MCF 10A (cell line): ENCODE data around the gene CDK17. TPM values are rescaled to one million over a fixed set of nuclear protein-coding genes. Genes with fewer than 3 reads are reported as not detected.
A peak's percentile ranks its signal among the peaks of the same experiment; 100 is the strongest.

Experiments used
- BruUV-seq: library from RNA; stranded (reverse); fragments of 400-500 nt; replicated peaks from 2 replicates; lab custom pipeline; 2021; lab: Mats Ljungman, UMichigan
- CTCF ChIA-PET: fragments of 300-600 bp; sonication (Branson Sonifier 250); formaldehyde crosslinking; extraction: SDS; loops from one replicate; lab custom pipeline; 2021; ENCODE audit warnings: antibody characterized with exemption, inconsistent platforms; lab: Yijun Ruan, JAX
- POLR2A ChIA-PET: fragments of 300-600, 350-650 bp; sonication (Branson Sonifier 250); formaldehyde crosslinking; extraction: SDS; loops from one replicate; lab custom pipeline; 2020; ENCODE audit warnings: antibody characterized with exemption, inconsistent platforms; lab: Yijun Ruan, JAX
- DNase-seq: peaks from one replicate; pipeline ENCODE4 v3.0.0-alpha.2; 2018; ENCODE audit not compliant: unreplicated experiment
- H3K27ac Mint-ChIP-seq: one replicate; pipeline ENCODE4 v1.8.0; 2022; ENCODE audit warnings: mild to moderate bottlenecking, low read depth, mixed read lengths; ENCODE audit not compliant: unreplicated experiment
- H3K27me3 Mint-ChIP-seq: one replicate; pipeline ENCODE4 v1.8.0; 2022; ENCODE audit warnings: mixed read lengths; ENCODE audit not compliant: insufficient read depth, unreplicated experiment
- H3K36me3 Mint-ChIP-seq: one replicate; pipeline ENCODE4 v1.8.0; 2022; ENCODE audit warnings: mild to moderate bottlenecking, moderate library complexity, mixed read lengths; ENCODE audit not compliant: insufficient read depth, unreplicated experiment
- H3K4me1 Mint-ChIP-seq: one replicate; pipeline ENCODE4 v1.8.0; 2022; ENCODE audit warnings: mixed read lengths; ENCODE audit not compliant: insufficient read depth, unreplicated experiment
- H3K4me3 Mint-ChIP-seq: one replicate; pipeline ENCODE4 v1.8.0; 2022; ENCODE audit warnings: mild to moderate bottlenecking, moderate library complexity, mixed read lengths; ENCODE audit not compliant: unreplicated experiment
- H3K9me3 Mint-ChIP-seq: one replicate; pipeline ENCODE4 v1.8.0; 2022; ENCODE audit warnings: mixed read lengths; ENCODE audit not compliant: unreplicated experiment
- CTCF ChIP-seq: fragments of 200-600 bp; IDR thresholded peaks from one replicate; pipeline ENCODE4 v1.8.0; 2022; ENCODE audit warnings: antibody characterized with exemption, mild to moderate bottlenecking; ENCODE audit not compliant: unreplicated experiment
- intact Hi-C: fragments of 100-400 bp; cut with micrococcal nuclease; formaldehyde crosslinking; loops from 2 replicates; pipeline ENCODE4 v1.14.1; 2022
- total RNA-seq: library from RNA; stranded (reverse); gene quantifications from 2 replicates; pipeline ENCODE4 v1.2.3, GENCODE V29; 2022

CDK17 gene
- total RNA-seq, 1 experiment from 2014 or later, result 49.8 TPM

- H3K27me3 Mint-ChIP-seq, result no peaks in the 10 kb centered on the region
- peaks cover 34% of the 10 kb centered on the region for H3K4me1 Mint-ChIP-seq
- ChIA-PET POLR2A (interaction anchor here (0.6 to 6.2 kb wide), 40 partner anchors 7 to 925 kb away, joined by 3 to 171 read pairs (median 5); partner anchors contain the start of genes CFAP54, LTA4H and METAP2), CTCF (interaction anchor here (0.6 to 4.1 kb wide), 20 partner anchors 9 to 337 kb away, joined by 3 to 45 read pairs (median 4); no protein-coding TSS in a partner anchor)
- peak overlapping the region; percentile 98 for H3K27ac Mint-ChIP-seq
- peak overlapping the region; percentile 98 for H3K4me3 Mint-ChIP-seq
- peaks cover 9% of the 10 kb centered on the region for H3K36me3 Mint-ChIP-seq
- no peak for TF ChIP-seq CTCF
- BruUV-seq, result no TSS peak
- intact Hi-C loops, result loop anchor here (5.0 to 10.0 kb wide), 2 partner anchors 104 to 126 kb away; no protein-coding TSS in a partner anchor
- DNase-seq, result peak; percentile 22
- no peaks in the 10 kb centered on the region for H3K9me3 Mint-ChIP-seq
Measured at GRCh38 chr12:96398424-96399119, 1.7 kb downstream of the CDK17 start.

- ChIA-PET POLR2A (interaction anchor here (0.6 to 6.2 kb wide), 29 partner anchors 8 to 362 kb away, joined by 3 to 171 read pairs (median 5); partner anchors contain the start of genes CFAP54 and LTA4H), CTCF (interaction anchor here (0.7 to 4.1 kb wide), 5 partner anchors 23 to 161 kb away, joined by 3 to 45 read pairs (median 5); no protein-coding TSS in a partner anchor)
- Mint-ChIP-seq H3K36me3 (peaks cover 9% of the 10 kb centered on the region), H3K4me1 (peaks cover 34% of the 10 kb centered on the region), H3K27ac (peak overlapping the region; percentile 98), H3K4me3 (peak overlapping the region; percentile 98), H3K9me3 (no peaks in the 10 kb centered on the region), H3K27me3 (no peaks in the 10 kb centered on the region)
- BruUV-seq, result TSS peak; percentile 26
- intact Hi-C loops, result loop anchor here (5.0 to 10.0 kb wide), 2 partner anchors 103 to 126 kb away; no protein-coding TSS in a partner anchor
- no peak for TF ChIP-seq CTCF
- DNase-seq, result peak; percentile 24
Measured at GRCh38 chr12:96397756-96398423, 2.3 kb downstream of the CDK17 start.

- ChIA-PET CTCF (interaction anchor here (0.7 kb wide), 1 partner anchor 72 kb away, joined by 3 read pairs; no protein-coding TSS in a partner anchor), POLR2A (interaction anchor here (0.6 to 6.2 kb wide), 22 partner anchors 9 to 338 kb away, joined by 3 to 171 read pairs (median 6); partner anchors contain the start of gene CFAP54)
- no TSS peak for BruUV-seq
- no peaks in the 10 kb centered on the region for H3K9me3 Mint-ChIP-seq
- peak overlapping the region; percentile 98 for H3K4me3 Mint-ChIP-seq
- H3K36me3 Mint-ChIP-seq, result peaks cover 9% of the 10 kb centered on the region
- intact Hi-C loops, result loop anchor here (5.0 to 10.0 kb wide), 2 partner anchors 102 to 125 kb away; no protein-coding TSS in a partner anchor
- TF ChIP-seq CTCF, result no peak
- H3K4me1 Mint-ChIP-seq, result peaks cover 34% of the 10 kb centered on the region
- H3K27ac Mint-ChIP-seq, result peak overlapping the region; percentile 27
- no peak for DNase-seq
- H3K27me3 Mint-ChIP-seq, result no peaks in the 10 kb centered on the region
Measured at GRCh38 chr12:96396914-96397313, 3.3 kb downstream of the CDK17 start.
